Measurements from ENCODE around the gene EHMT1.

- TF ChIP-seq CBX3 (IDR thresholded peaks at IDR 0.05; ENCODE audit: borderline replicate concordance, low read depth) (no peak), JUND (IDR thresholded peaks at IDR 0.05; ENCODE audit: low read depth, low read length) (no peak), FOXK2 (IDR thresholded peaks at IDR 0.05) (no peak), MTA2 (IDR thresholded peaks at IDR 0.05; ENCODE audit: low read depth) (no peak), POLR2A (IDR thresholded peaks at IDR 0.05; ENCODE audit: low read depth, low read length) (no peak; the same call in 1 of the 2 replicates), MAX (IDR thresholded peaks at IDR 0.05; ENCODE audit: low read depth, low read length) (no peak), SMC3 (IDR thresholded peaks at IDR 0.05; ENCODE audit: borderline replicate concordance, low read length) (no peak), ZBTB11 (CRISPR knock-in tag; IDR thresholded peaks at IDR 0.05) (no peak), CHD1 (IDR thresholded peaks at IDR 0.05; ENCODE audit: low read depth, low read length) (no peak)
These were observed 217.5 kb downstream of the EHMT1 start for GRCh38 chr9:137836151-137836830.

All from GM12878 (cell line).